MM.1S (cell line): Measurements from ENCODE around the gene ELP4.

Experiments
- DNase-seq: peaks from one replicate; pipeline ENCODE4 v3.0.0-alpha.2; 2015
- H2AFZ ChIP-seq: fragments of 300-600 bp; sonication (generic); 2 replicates; pipeline ENCODE4 v1.6.0; 2016; ENCODE audit warnings: antibody characterized with exemption, low read length
- H3F3A ChIP-seq: fragments of 300-600 bp; sonication (generic); 2 replicates; pipeline ENCODE4 v1.6.1; 2016; ENCODE audit warnings: mild to moderate bottlenecking, antibody characterized with exemption, low read length, moderate library complexity, mixed read lengths; ENCODE audit not compliant: insufficient read depth
- H3K27ac ChIP-seq: fragments of 300-600 bp; sonication (generic); 2 replicates; pipeline ENCODE4 v1.5.1; 2016; ENCODE audit warnings: mild to moderate bottlenecking, low read length
- H3K27me3 ChIP-seq: fragments of 300-600 bp; sonication (generic); replicated peaks from 2 replicates; pipeline ENCODE4 v1.6.0; 2016; ENCODE audit warnings: low read length; ENCODE audit not compliant: insufficient read depth
- H3K36me3 ChIP-seq: fragments of 300-600 bp; sonication (generic); replicated peaks from 2 replicates; pipeline ENCODE4 v1.6.1; 2016; ENCODE audit warnings: mild to moderate bottlenecking, low read length, mixed read lengths; ENCODE audit not compliant: insufficient read depth
- H3K4me1 ChIP-seq: fragments of 300-600 bp; sonication (generic); 2 replicates; pipeline ENCODE4 v1.6.1; 2016; ENCODE audit warnings: low read length, mixed read lengths
- H3K4me2 ChIP-seq: fragments of 300-600 bp; sonication (generic); 2 replicates; pipeline ENCODE4 v1.6.0; 2016; ENCODE audit warnings: low read depth, low read length
- H3K4me3 ChIP-seq: fragments of 300-600 bp; sonication (generic); 2 replicates; pipeline ENCODE4 v1.5.1; 2016; ENCODE audit warnings: low read length, mixed read lengths
- H3K79me2 ChIP-seq: fragments of 300-600 bp; sonication (generic); 2 replicates; pipeline ENCODE4 v1.6.1; 2016; ENCODE audit warnings: mixed run types, low read length, mixed read lengths
- H3K9ac ChIP-seq: fragments of 300-600 bp; sonication (generic); 2 replicates; pipeline ENCODE4 v1.6.1; 2016; ENCODE audit warnings: low read length, mixed read lengths
- H3K9me2 ChIP-seq: fragments of 300-600 bp; sonication (generic); replicated peaks from 2 replicates; pipeline ENCODE4 v1.6.1; 2016; ENCODE audit warnings: mild to moderate bottlenecking, low read length, mixed read lengths; ENCODE audit not compliant: insufficient read depth
- H3K9me3 ChIP-seq: fragments of 300-600 bp; sonication (generic); replicated peaks from 2 replicates; pipeline ENCODE4 v1.6.1; 2016; ENCODE audit warnings: mild to moderate bottlenecking, low read length, mixed read lengths; ENCODE audit not compliant: insufficient read depth
- H4K20me1 ChIP-seq: fragments of 300-600 bp; sonication (generic); 2 replicates; pipeline ENCODE4 v1.6.1; 2016; ENCODE audit warnings: mild to moderate bottlenecking, low read length, moderate library complexity, mixed read lengths; ENCODE audit not compliant: insufficient read depth
- EZH2 ChIP-seq: fragments of 300-600 bp; sonication (generic); optimal IDR thresholded peaks from 2 replicates; pipeline ENCODE3; 2017; ENCODE audit warnings: low read depth, mild to moderate bottlenecking, antibody characterized with exemption, low read length, mixed read lengths
- EZH2phosphoT487 ChIP-seq: fragments of 300-600 bp; sonication (generic); IDR thresholded peaks from 2 replicates; pipeline ENCODE4 v1.6.1; 2018; ENCODE audit warnings: antibody characterized with exemption, low read length
- TF ChIP-seq, protein P1 (sequence below): fragments of 300-600 bp; sonication (generic); IDR thresholded peaks from 2 replicates; pipeline ENCODE4 v1.5.1; 2016; ENCODE audit warnings: antibody characterized with exemption, low read length, mixed read lengths

Gene ELP4

DNA sequence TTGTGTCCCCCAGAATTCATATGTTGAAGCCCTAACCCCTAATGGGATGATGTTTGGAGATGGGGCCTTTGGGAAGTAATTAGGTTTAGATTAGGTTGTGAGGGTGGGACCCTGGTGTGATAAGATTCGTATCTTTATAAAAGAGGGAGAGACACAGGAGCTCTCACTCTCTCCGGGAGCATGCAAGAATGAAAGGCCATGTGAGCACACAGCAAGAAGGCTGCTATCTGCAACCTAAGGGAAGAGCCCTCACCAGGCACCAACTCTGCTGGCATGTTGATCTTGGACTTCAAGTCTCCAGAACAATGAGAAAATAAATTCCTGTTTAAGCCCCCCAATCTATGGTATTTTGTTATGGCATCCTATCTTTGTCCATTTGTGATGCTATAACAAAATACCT is 97.3 kb downstream of the ELP4 start:
- Histone ChIP-seq H3K27me3 (no peaks in the 10 kb centered on the region), H3K9me3 (no peaks in the 10 kb centered on the region), H3K9me2 (no peaks in the 10 kb centered on the region), H3K79me2 (no peaks in the 10 kb centered on the region), H3K4me3 (no peak overlapping the region), H4K20me1 (no peaks in the 10 kb centered on the region), H3K4me2 (no peak overlapping the region), H3K27ac (no peak overlapping the region), H2AFZ (no peak overlapping the region), H3K4me1 (no peaks in the 10 kb centered on the region), H3F3A (no peaks in the 10 kb centered on the region), H3K36me3 (no peaks in the 10 kb centered on the region), H3K9ac (no peak overlapping the region)
- DNase-seq = no peak
- TF ChIP-seq, protein P1, sequence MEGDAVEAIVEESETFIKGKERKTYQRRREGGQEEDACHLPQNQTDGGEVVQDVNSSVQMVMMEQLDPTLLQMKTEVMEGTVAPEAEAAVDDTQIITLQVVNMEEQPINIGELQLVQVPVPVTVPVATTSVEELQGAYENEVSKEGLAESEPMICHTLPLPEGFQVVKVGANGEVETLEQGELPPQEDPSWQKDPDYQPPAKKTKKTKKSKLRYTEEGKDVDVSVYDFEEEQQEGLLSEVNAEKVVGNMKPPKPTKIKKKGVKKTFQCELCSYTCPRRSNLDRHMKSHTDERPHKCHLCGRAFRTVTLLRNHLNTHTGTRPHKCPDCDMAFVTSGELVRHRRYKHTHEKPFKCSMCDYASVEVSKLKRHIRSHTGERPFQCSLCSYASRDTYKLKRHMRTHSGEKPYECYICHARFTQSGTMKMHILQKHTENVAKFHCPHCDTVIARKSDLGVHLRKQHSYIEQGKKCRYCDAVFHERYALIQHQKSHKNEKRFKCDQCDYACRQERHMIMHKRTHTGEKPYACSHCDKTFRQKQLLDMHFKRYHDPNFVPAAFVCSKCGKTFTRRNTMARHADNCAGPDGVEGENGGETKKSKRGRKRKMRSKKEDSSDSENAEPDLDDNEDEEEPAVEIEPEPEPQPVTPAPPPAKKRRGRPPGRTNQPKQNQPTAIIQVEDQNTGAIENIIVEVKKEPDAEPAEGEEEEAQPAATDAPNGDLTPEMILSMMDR = no peak
- TF ChIP-seq EZH2 (no peak), EZH2phosphoT487 (no peak)

DNA sequence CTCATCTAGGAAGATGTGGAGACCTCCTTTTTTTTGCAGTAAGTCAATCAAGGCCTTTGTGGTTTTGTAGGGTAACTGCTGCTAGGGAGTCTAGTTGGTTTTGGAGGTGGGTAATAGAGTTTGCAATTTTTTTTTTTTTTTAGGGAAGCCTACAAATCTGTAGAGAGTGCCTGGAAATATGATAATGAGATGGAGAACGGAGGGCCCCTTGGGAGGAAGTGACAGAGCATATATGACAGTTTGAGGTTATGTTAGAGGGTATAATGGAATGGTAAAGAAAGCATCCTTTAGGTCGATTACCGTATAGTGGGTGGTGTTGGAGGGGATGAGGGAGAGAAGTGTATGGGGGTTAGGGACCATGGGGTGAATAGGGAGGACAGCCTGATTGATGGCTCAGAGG is 98.3 kb downstream of the ELP4 start:
- TF ChIP-seq, protein P1 = no peak
- TF ChIP-seq EZH2phosphoT487 (no peak), EZH2 (no peak)
- no peaks in the 10 kb centered on the region for H4K20me1 ChIP-seq
- H3F3A ChIP-seq = no peaks in the 10 kb centered on the region
- H3K9ac ChIP-seq = no peak overlapping the region
- H3K27ac ChIP-seq = no peak overlapping the region
- H3K79me2 ChIP-seq = no peaks in the 10 kb centered on the region
- H3K27me3 ChIP-seq = no peaks in the 10 kb centered on the region
- H3K4me2 ChIP-seq = no peak overlapping the region
- no peak overlapping the region for H3K4me3 ChIP-seq
- H3K9me2 ChIP-seq = no peaks in the 10 kb centered on the region
- no peaks in the 10 kb centered on the region for H3K4me1 ChIP-seq
- H2AFZ ChIP-seq = no peak overlapping the region
- H3K36me3 ChIP-seq = no peaks in the 10 kb centered on the region
- no peak for DNase-seq
- H3K9me3 ChIP-seq = no peaks in the 10 kb centered on the region

DNA sequence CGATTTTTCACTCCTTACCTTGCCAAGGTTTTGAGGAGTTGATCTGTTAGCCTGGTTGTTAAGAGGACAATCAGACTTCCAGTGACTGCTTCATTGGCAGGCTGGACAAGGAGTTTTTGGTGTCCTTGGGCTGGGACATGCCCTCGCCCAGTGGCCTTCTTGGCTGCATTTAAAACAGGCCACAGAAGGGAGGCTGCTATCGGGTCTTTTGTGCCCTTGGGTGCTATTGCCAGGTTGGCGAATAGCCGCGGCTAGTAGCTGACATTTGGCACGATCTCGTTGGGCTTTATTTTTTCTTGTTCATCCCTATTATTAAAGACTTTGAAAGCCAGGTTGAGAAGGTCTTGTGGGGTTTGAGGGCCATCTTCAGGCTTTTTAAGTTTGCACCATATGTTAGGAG is 99.4 kb downstream of the ELP4 start:
- Histone ChIP-seq H3K9me2 (no peaks in the 10 kb centered on the region), H3K27ac (no peak overlapping the region), H3K27me3 (no peaks in the 10 kb centered on the region), H3K9me3 (no peaks in the 10 kb centered on the region), H3K9ac (no peak overlapping the region), H3K4me2 (no peak overlapping the region), H3K36me3 (no peaks in the 10 kb centered on the region), H3F3A (no peaks in the 10 kb centered on the region), H3K4me1 (no peaks in the 10 kb centered on the region), H4K20me1 (no peaks in the 10 kb centered on the region), H2AFZ (no peak overlapping the region), H3K79me2 (no peaks in the 10 kb centered on the region), H3K4me3 (no peak overlapping the region)
- TF ChIP-seq EZH2 (no peak), EZH2phosphoT487 (no peak)
- DNase-seq = no peak

DNA sequence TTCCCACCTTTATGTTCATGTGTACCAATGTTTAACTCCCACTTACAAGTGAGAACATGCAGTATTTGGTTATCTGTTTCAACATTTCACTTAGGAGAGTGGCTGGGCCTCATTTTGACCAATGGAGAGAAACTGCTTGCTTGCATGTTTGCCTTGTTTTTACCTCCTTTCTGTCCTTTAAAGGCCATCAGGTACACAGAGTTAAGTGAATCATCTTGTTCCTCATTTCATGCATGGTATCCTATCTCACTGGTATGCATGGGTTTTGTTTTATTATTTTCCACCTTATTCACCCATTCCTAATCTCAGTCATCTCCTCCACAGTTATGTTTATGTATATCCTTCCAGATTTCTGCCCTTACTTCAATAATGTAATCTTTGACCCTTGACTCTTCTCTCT is 101.0 kb downstream of the ELP4 start:
- TF ChIP-seq EZH2phosphoT487 (no peak), EZH2 (no peak)
- TF ChIP-seq, protein P1 = no peak
- Histone ChIP-seq H3K9me3 (no peaks in the 10 kb centered on the region), H2AFZ (no peak overlapping the region), H3K9me2 (no peaks in the 10 kb centered on the region), H3K79me2 (no peaks in the 10 kb centered on the region), H3K9ac (no peak overlapping the region), H3K4me1 (no peaks in the 10 kb centered on the region), H3F3A (no peaks in the 10 kb centered on the region), H3K4me2 (no peak overlapping the region), H3K27ac (no peak overlapping the region), H4K20me1 (no peaks in the 10 kb centered on the region), H3K27me3 (no peaks in the 10 kb centered on the region), H3K4me3 (no peak overlapping the region), H3K36me3 (no peaks in the 10 kb centered on the region)
- no peak for DNase-seq
